SK-N-SH treated with all-trans-retinoic acid at 6 μM for 48 hours (cell line): ENCODE results near the gene STAMBP.

Experiments
- ATAC-seq: fragments of 200-7000 bp; cut with Tn5 transposase; 3 replicates; pipeline ENCODE4 v1.9.1; 2020; ENCODE audit warnings: mild to moderate bottlenecking, moderate library complexity
- ARNTL ChIP-seq: fragments of 450-650 bp; formaldehyde crosslinking; IDR thresholded peaks from 2 replicates; pipeline ENCODE4 v1.5.0; 2020; ENCODE audit warnings: low read depth, mild to moderate bottlenecking, moderate library complexity, borderline replicate concordance
- BACH2 ChIP-seq: fragments of 250-450 bp; sonication (Bioruptor Pico); IDR thresholded peaks from 2 replicates; pipeline ENCODE4 v1.9.0; 2021; ENCODE audit warnings: mild to moderate bottlenecking, borderline replicate concordance
- CSDC2 ChIP-seq: fragments of 250-450 bp; sonication (Bioruptor Pico); IDR thresholded peaks from 2 replicates; pipeline ENCODE4 v1.5.0; 2020; ENCODE audit warnings: mild to moderate bottlenecking, moderate library complexity
- CSRNP3 ChIP-seq: fragments of 250-450 bp; sonication (Bioruptor Pico); IDR thresholded peaks from 2 replicates; pipeline ENCODE4 v1.5.1; 2021; ENCODE audit warnings: mild to moderate bottlenecking, moderate library complexity
- ESRRG ChIP-seq: fragments of 250-450 bp; sonication (Bioruptor Pico); IDR thresholded peaks from 2 replicates; pipeline ENCODE4 v1.6.1; 2021; ENCODE audit warnings: mild to moderate bottlenecking
- GLIS3 ChIP-seq: fragments of 250-450 bp; sonication (Bioruptor Pico); IDR thresholded peaks from 2 replicates; pipeline ENCODE4 v1.5.0; 2020; ENCODE audit warnings: mild to moderate bottlenecking, moderate library complexity
- ISL1 ChIP-seq: fragments of 250-450 bp; sonication (Bioruptor Pico); IDR thresholded peaks from 2 replicates; pipeline ENCODE4 v2.1.2; 2022; ENCODE audit warnings: mild to moderate bottlenecking, moderate library complexity
- POU6F1 ChIP-seq: fragments of 250-450 bp; sonication (Bioruptor Pico); IDR thresholded peaks from 2 replicates; pipeline ENCODE4 v1.8.0; 2021; ENCODE audit warnings: low read depth, mild to moderate bottlenecking, moderate library complexity, borderline replicate concordance
- SNAI2 ChIP-seq: fragments of 250-450 bp; sonication (Bioruptor Pico); IDR thresholded peaks from 2 replicates; pipeline ENCODE4 v1.5.0; 2020; ENCODE audit warnings: mild to moderate bottlenecking, moderate library complexity
- TCF4 ChIP-seq: fragments of 250-450 bp; sonication (Bioruptor Pico); IDR thresholded peaks from 2 replicates; pipeline ENCODE4 v1.8.0; 2021; ENCODE audit warnings: mild to moderate bottlenecking, moderate library complexity, borderline replicate concordance
- TOX ChIP-seq: fragments of 250-450 bp; sonication (Bioruptor Pico); IDR thresholded peaks from 2 replicates; pipeline ENCODE4 v1.8.0; 2021; ENCODE audit warnings: mild to moderate bottlenecking, moderate library complexity, borderline replicate concordance
- TSHZ2 ChIP-seq: fragments of 250-450 bp; sonication (Bioruptor Pico); IDR thresholded peaks from 2 replicates; pipeline ENCODE4 v1.5.0; 2020; ENCODE audit warnings: mild to moderate bottlenecking, moderate library complexity
- ZC3H10 ChIP-seq: fragments of 250-450 bp; sonication (Bioruptor Pico); IDR thresholded peaks from 2 replicates; pipeline ENCODE4 v1.5.1; 2021; ENCODE audit warnings: mild to moderate bottlenecking, moderate library complexity
- ZFP3 ChIP-seq: fragments of 250-450 bp; sonication (Bioruptor Pico); IDR thresholded peaks from 2 replicates; pipeline ENCODE4 v1.5.0; 2020; ENCODE audit warnings: mild to moderate bottlenecking, moderate library complexity
- ZFP30 ChIP-seq: fragments of 450-650 bp; formaldehyde crosslinking; IDR thresholded peaks from 2 replicates; pipeline ENCODE4 v1.5.0; 2022; ENCODE audit warnings: mild to moderate bottlenecking, moderate library complexity
- ZNF70 ChIP-seq: fragments of 450-650 bp; formaldehyde crosslinking; IDR thresholded peaks from 2 replicates; pipeline ENCODE4 v1.5.0; 2020; ENCODE audit warnings: mild to moderate bottlenecking, moderate library complexity
- ZNF8 ChIP-seq: fragments of 450-650 bp; formaldehyde crosslinking; IDR thresholded peaks from 2 replicates; pipeline ENCODE4 v1.5.0; 2020; ENCODE audit warnings: mild to moderate bottlenecking, moderate library complexity

Gene STAMBP

GRCh38 chr2:73888388-73888787, 59.6 kb downstream of the STAMBP start:
- no peak for TF ChIP-seq CSRNP3 (CRISPR knock-in tag)
- no peak for TF ChIP-seq POU6F1 (CRISPR knock-in tag)
- ATAC-seq = no peak

- no peak for ATAC-seq
- TF ChIP-seq GLIS3 (CRISPR knock-in tag) (no peak), CSRNP3 (CRISPR knock-in tag) (no peak), SNAI2 (CRISPR knock-in tag) (no peak), ZFP3 (CRISPR knock-in tag) (no peak), TOX (CRISPR knock-in tag) (no peak), ZNF8 (CRISPR knock-in tag) (no peak), ESRRG (CRISPR knock-in tag) (no peak), ZFP30 (CRISPR knock-in tag) (no peak), ZNF70 (no peak), POU6F1 (CRISPR knock-in tag) (no peak), BACH2 (CRISPR knock-in tag) (no peak), TCF4 (CRISPR knock-in tag) (no peak)
These were observed 60.4 kb downstream of the STAMBP start for GRCh38 chr2:73889206-73889605.

GRCh38 chr2:73890301-73891092, 61.7 kb downstream of the STAMBP start:
- ATAC-seq = no peak
- TF ChIP-seq CSRNP3 (CRISPR knock-in tag) = no peak
- TF ChIP-seq ZNF70 = no peak
- no peak for TF ChIP-seq CSDC2 (CRISPR knock-in tag)
- TF ChIP-seq TSHZ2 = no peak
- TF ChIP-seq ISL1 = no peak
- TF ChIP-seq ZC3H10 (CRISPR knock-in tag) = no peak
- TF ChIP-seq ZFP30 (CRISPR knock-in tag) = no peak
- no peak for TF ChIP-seq ARNTL (CRISPR knock-in tag)
- no peak for TF ChIP-seq TOX (CRISPR knock-in tag)
